ENCODE data around the gene CHRNA10.

Gene CHRNA10, protein sequence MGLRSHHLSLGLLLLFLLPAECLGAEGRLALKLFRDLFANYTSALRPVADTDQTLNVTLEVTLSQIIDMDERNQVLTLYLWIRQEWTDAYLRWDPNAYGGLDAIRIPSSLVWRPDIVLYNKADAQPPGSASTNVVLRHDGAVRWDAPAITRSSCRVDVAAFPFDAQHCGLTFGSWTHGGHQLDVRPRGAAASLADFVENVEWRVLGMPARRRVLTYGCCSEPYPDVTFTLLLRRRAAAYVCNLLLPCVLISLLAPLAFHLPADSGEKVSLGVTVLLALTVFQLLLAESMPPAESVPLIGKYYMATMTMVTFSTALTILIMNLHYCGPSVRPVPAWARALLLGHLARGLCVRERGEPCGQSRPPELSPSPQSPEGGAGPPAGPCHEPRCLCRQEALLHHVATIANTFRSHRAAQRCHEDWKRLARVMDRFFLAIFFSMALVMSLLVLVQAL

DNA sequence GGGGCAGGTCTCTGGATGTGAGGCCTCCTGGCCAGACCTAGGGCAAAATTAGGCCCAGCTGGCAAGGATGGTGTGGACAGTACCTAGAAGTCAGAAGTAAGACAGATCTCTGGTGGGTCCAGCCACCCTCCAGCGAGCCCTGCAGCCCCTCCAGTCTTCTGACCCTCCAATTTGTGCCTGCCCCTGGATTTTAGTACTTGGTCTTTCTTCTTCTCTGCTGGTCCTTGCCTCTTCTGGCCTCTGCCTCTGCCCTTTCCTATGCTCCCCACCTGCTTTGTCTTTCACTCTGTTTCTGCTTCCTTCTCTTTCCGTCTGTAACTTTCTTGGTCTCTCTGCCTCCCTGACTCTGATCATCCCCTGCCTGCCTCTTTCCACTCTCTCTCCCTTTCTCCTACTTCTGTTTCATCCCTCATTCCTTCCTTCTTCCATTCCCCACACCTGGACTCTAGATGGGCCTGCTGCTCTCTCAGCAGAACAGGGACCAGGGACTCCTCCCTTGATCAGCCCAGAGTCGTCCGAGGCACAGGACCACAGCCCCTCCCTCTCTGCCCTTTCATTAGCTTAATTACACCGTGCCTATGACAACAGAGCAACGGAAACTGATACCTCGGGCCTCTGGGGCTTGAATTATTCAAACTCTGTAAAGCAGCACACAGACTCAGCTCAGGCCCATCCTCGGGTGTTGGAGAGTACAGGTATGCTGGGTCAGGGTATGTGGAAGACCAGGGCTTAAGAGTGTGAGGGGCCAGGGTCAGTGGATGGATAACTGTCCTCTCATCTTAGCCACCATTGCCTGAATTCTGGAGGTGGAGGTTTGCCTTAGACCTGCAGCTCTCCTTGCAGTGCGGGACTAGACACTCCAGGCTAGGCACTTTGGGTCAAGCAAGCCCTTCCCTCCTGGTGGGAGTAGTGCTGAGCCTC, at the start of gene CHRNA10:
CHRNA10 (minus strand) TSS at position 51 of the 921 bp plus-strand sequence. CDS start 72 bp downstream, outside the sequence.
- no peak for DNase-seq

DNA sequence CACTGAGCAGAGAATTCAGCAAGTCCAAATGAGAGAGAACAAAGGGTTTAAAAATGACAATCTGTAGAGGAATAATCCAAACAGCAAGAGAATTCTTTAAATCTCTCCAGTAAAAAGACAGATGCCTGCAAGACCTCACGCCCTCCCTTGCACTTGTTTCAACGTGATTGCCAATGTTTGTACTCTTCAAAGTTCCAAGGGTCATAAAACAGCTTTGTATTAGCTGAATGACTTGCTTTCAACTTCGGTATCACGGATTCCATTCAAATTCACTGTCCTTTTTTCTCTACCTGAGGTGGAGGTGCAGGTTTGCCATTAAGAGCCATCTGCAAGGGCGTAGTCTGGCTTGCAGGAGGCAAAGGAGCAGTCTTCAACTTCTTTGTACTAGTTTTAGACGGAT, 41.1 kb upstream of the CHRNA10 start:
- no peak for DNase-seq

DNA sequence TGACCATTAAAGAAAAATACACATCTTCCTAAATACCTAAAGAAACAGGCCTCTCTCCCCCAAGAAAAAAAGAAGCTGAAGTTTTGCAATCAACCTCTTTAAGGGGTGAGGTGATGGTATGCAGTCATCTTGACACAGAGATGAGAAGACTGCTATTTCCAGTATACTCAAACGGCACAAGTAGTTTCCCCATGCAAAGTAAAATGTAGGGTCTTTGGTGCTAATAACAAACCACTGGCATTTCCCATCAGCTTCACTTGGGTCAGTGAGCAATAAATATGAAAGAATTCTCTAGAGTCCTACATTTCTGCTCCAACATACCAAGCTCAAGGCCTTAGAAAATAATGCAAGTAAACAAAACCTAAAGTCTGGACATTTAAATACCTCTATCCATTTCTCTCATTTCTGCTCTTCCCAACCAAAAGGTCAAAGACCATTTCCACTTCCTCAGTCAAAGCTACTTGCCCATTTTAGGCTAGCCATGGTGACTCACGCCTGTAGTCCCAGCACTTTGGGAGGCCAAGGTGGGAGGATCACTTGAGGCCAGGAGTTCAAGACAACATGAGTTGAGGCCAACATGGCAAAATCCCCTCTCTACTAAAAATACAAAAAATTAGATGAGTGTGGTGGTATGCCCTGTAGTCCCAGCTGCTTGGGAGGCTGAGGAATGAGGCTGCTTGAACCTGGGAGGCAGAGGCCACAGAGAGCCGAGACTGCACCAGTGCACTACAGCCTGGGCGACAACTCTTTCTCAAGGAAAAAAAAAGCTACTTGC, 39.5 kb upstream of the CHRNA10 start:
- no peak for DNase-seq

DNA sequence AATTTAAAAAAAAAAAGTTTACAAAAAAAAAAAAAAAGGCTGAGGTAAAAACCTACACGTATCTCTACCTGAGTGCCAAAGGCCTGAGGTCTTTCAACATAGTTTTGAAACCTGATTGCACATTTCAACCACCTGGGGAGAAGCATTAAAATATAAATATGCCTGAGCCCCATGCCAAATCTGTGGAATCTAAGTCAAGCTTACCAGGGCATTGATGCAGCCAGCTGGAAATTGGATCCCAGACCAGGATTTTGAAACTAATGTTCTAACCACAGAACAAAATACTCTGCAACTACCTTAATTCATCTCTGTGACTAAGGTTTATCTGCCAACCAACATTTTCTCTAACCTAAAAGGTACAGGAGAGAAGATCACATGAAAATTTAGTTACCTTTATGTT, 38.8 kb upstream of the CHRNA10 start:
- no peak for DNase-seq

DNA sequence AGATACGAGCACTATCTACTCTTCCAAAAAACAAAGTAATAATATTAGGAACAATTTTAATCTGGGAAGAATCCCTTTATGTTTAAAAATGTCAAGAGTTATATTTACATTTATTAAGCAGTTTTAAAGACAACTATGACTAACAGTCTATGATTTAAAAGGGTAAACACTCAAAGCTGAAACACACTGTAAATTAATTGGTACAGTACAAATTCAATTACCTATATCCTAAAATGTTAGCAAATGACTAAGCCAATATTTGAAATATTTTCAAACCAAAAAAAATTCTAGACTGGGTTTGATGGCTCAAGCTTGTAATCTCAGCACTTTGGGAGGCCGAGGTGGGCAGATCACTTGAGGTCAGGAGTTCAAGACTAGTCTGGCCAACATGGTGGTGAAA, 36.0 kb upstream of the CHRNA10 start:
- DNase-seq: no peak

DNA sequence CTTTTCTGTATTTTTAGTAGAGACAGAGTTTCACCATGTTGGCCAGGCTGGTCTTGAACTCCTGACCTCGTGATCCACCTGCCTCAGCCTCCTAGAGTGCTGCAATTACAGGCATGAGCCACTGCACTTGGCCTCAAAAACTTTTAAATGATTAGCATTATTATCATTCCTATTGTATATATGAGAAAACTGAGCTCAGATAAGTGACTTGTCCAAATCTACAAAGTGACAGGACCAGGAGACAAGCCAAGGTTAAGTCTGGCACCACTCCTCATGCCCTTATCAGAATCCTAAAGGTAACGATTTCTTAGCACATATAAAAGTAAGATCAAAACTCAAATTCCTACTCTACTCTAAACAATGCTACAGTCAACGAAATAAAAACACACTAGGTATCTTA, 32.2 kb upstream of the CHRNA10 start:
- DNase-seq: no peak

DNA sequence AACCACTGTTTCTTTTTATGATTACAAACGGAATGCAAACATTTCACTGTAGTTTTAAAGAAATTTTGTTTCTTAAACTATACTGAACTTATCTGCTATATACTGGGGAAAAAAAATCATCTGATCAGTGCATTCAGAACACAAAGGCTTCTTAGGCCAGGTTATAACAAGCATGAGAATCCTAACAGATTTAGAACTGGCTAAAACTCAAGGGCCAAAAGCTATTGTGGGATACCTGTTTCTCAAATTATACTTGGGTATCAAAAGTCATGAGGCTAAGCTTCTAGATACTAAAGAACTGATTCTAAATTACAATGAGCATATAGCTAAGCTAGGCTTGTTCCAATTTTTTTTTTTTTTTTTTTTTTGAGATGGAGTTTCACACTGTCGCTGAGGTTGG, 29.7 kb upstream of the CHRNA10 start:
- DNase-seq: no peak

DNA sequence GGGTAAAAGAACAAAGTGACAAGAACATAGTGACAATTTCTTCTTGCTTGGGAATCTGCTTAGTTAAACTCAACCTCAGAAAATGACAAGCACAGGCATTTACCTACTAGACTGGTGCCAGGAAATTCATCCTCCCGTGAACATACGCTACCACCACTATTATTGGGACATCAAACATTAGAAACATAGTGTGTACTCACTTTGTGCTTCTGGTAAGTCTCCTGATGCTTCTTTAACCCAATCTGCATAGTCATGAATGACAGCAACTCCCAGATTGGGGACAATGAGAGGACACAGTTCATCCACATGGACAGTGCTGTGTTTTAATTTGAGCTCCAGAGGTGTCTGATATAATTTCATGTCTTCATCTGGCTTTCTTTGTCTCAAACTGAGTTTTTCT, 29.2 kb upstream of the CHRNA10 start:
- no peak for DNase-seq

DNA sequence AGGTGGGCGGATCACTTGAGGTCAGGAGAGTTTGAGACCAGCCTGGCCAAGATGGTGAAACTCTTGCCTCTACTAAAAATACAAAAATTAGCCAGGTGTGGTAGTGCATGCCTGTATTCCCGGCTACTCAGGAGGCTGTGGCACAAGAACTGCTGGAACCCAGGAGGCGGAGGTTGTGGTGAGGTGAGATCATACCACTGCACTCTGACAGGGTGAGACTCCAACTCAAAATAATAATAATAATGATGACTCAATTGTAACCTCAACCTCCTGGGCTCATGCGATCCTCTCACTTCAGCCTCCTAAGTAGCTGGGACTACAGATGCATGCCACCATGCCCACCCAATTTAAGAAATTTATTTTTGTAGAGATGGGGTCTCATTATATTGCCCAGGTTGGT, 15.6 kb upstream of the CHRNA10 start:
- DNase-seq: no peak

DNA sequence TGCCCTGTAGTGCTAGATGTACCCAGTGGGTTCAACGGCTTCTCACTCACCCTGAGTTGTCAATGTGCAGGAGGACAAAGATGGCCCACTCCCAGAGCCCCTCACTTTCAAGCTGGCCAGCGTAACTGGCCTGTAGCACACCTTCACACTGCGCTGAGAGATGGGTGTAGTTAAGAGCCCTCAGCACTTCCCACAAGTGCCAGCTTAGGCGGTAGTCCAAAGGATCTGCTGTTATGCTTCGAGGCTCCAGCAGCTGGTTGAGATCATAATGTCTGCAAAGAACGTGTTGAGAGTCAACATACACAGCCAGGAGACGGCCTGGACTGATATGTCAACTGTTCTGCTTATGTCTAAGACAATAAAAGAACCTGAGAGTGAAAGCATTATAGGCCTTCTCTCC, 14.7 kb upstream of the CHRNA10 start:
- DNase-seq: no peak

DNA sequence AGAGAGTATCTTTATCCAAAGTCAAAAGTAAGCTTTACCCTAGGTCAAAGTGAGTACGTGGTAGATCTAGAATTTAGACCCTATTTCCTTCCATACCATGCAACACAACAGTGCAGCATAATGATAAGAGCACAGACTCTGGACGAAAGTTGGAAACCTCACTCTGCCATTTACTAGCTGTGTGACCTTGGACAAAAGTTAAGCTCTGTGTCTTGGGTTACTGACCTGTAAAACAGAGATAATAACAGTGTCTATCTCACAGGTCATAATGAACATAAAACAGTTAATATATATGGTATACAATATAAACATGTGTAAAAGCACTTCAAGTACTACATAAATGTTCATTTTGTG, 13.6 kb upstream of the CHRNA10 start:
- no peak for DNase-seq

DNA sequence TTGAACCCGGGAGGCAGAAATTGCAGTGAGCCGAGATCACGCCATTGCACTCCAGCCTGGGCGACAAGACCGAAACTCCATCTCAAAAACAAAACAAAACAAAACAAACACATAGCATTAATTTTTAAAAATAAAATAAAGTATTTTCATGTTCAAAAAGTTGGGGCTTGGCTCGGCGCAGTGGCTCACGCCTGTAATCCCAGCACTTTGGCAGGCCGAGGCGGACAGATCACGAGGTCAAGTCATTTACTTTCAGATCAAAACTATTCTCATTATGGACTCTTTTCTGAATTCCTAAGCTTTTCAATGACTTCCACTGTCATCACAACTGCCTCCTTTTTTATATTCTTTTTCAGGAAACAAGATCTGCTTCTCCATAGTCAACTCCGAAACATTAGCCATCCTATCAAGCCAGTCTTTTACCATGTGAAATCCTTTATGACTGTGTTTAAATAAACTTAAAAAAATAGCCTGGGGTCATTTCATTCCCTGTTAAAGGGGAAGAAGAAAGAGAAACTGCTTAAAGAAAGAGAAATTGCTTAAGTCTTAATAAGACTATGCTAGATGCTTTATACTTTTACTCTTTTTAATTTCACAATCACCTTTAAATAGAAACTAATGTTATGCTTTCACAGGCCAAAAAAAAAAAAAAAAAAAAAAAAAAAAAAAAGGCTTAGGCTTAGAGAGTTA, 13.1 kb upstream of the CHRNA10 start:
- no peak for DNase-seq

DNA sequence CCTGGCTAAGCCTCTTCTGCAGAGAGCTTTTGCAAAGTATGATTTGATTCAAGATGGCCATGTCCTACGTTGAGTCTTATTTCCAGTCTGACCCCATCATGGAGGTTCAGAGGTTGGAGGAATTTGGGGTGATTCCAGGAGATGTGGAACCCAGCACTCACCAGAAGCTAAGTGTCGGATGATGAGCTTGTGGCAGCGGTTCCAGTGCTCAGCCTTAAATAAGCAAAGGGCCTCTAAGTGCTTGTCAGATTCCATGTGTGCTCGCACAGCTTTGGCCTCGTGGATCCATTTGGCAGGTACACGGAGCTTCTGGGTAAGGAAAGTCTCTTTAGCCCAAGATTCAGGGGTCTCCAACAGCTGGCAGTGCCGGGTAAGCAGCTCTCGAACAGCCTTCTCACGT, 11.9 kb upstream of the CHRNA10 start:
- no peak for DNase-seq

DNA sequence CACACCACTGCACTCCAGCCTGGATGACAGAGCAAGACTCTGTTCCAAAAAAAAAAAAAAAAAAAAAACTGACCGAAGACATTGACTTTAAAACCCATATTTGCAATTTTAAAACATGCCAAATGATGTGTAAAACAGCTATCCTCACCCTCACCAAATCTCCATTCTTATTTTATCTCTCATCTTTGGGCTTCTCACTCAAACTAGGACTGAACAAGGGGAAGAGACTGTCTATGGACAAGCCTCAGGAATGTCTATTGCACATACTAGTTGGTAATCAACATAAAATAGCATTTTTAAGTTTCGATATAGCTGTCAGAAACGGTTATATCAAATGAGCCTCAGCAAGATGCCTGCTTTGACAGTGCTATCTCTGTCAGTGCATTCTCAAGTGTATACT, 7.9 kb upstream of the CHRNA10 start:
- no peak for DNase-seq

DNA sequence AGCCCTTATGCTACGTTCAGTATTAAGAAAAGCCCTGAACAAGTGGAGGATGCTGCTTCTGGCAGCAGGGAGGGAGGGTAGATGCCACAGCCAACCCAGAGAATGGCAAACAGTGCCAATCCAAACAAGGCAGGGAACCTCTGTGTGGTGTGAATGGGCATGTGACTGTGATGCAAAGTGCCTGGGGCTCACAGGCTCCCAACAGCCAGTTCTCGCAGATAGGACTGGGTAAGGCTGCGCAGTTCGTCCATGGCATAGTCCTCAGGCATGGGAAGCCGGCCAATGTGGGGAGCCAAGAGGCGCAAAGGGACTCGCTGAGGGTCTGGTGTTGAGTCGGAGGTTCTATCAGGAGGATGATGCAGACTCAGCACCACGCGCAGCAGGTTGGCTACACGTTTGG, 4.8 kb upstream of the CHRNA10 start:
- no peak for DNase-seq

DNA sequence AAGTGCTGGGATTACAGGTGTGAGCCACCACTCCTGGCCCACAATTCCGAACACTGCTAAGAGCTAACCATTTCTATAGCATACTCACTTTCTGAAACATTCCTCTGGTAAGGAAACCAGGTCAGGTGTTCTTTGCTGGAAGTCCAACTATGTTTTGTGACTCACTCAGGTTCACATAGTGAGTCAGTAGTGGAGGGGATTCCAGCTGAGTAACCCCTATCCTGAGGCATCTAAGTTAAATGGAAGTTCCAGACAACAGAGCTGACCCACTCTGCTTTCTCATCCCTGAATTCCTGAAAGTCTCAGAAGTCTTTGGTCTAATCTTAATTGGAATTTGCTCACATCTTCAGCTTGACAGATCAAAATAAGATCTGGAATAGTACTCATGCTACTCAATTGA, 3.0 kb upstream of the CHRNA10 start:
- DNase-seq: no peak

DNA sequence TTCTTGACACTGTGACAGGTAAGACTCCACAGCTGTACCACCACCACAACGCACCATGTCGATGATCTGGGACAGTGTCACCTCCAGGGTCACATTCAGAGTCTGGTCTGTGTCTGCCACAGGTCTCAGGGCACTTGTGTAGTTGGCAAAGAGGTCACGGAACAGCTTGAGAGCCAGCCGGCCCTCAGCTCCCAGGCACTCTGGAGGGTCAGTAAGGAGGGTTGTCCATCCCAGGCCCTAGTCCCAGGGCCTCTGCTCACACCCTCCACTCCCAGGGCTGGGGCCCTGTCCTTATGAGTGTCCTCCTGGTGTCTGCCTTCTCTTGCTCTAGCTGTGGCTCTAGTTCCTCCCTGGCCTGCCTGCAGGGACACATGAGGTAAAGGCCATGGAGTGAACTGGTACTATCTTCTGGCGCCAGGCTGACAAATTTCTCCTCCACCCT, 1.4 kb downstream of the CHRNA10 start:
- no peak for DNase-seq

DNA sequence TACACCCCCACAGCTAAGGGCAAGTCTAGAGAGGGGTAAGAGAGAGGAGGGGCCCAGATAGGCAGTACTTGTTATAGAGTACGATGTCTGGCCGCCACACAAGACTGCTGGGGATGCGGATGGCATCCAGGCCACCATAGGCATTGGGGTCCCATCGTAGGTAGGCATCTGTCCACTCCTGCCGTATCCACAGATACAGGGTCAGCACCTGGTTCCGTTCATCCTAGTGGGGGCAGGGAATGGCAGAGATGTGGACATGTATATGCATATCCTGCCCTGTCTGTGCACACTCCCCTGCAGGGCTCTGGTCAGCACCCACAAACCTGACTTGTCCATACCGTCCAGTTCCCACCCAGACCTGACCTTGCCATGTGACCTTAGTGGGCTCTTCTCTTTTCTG, 2.1 kb downstream of the CHRNA10 start:
- no peak for DNase-seq

DNA sequence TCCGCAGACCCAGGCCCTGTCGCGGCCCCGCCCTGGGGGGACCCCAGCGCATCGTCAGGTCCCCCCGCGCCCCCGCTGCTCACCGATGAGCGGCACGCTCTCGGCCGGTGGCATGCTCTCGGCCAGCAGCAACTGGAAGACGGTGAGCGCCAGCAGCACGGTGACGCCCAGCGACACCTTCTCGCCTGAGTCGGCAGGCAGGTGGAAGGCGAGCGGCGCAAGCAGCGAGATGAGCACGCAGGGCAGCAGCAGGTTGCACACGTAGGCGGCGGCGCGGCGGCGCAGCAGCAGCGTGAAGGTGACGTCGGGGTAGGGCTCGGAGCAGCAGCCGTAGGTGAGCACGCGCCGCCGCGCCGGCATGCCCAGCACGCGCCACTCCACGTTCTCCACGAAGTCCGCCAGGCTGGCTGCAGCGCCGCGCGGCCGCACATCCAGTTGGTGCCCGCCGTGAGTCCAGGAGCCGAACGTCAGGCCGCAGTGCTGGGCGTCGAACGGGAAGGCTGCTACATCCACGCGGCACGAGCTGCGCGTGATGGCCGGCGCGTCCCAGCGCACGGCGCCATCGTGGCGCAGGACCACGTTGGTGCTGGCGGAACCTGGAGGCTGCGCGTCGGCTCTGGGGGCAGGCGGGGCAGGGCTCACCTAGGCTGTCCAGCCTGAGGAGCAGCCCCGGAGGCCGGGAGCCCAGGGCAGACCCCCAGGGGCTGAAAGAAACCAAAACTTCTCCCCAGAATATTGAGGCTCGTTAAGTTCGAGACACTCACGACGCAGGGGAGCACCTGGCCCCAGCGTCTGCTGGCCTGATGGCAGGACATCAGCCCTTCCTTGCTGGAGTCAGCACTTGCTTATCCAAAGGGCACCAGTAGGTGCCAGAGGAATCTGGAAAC, 3.8 kb downstream of the CHRNA10 start:
- no peak for DNase-seq

DNA sequence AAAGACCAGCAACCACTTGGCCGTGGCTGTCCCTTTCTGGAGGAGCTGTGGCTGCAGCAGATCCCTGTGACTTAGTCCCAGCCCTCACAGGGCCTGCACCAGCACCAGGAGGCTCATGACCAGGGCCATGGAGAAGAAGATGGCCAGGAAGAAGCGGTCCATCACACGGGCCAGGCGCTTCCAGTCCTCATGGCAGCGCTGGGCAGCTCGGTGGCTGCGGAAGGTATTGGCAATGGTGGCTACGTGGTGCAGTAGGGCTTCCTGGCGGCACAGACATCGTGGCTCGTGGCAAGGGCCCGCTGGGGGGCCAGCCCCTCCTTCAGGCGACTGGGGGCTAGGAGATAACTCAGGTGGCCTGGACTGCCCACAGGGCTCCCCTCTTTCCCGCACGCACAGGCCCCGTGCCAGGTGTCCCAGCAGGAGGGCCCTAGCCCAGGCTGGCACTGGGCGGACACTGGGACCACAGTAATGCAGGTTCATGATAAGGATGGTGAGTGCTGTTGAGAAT, 5.1 kb downstream of the CHRNA10 start:
- DNase-seq: no peak

DNA sequence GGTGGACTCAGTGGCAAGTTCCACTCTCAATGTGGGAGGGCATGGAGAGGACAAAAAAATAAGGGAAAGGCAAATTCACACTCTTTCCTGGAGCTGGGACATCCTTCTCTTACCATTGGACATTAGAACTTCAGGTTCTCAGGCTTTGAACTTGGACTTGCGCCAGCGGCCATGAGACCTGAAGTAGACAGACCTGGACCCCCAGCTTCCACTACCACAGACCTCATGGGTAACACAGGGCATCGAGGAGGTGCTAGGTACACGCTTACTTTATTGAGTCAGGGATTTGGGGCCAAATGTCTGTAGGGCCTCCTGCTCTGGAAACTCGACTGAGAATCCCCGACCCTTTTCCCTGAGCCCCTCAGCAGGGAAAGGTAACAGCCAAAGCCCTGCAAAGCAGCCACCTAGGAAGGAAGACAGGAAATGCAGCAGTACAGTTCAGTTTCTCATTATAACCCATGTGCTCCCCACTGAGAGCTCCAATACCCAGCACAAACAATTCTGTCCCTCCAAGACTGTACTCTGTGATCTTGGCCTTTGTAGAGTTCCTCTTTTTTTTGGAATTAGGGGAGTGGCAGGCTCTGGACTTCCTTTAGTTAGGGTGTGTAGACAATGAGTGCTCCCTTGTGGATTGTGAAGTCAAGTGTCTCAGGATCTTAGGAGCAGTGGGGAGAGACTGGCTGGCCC, 5.7 kb downstream of the CHRNA10 start:
- no peak for DNase-seq
